ENCODE measurements around the gene NID2.

Gene NID2

GRCh38 chr14:52051871-52052270 lies 17.0 kb downstream of the NID2 start:
- H3K14ac ChIP-seq (ENCODE audit: low read length) = no peak overlapping the region
- no peaks in the 10 kb centered on the region for H3K9me3 ChIP-seq (replicated peaks in 1 of 2; ENCODE audit: control insufficient read depth in 2 of 2, insufficient read depth in 1 of 2, low read depth in 1 of 2, low read length in 2 of 2)
- peaks cover 0 to 21% of the 10 kb centered on the region in 2 donors for H3K36me3 ChIP-seq (replicated peaks in 1 of 2; ENCODE audit: control insufficient read depth in 2 of 2, insufficient read depth in 2 of 2, low read length in 2 of 2)
- no peak overlapping the region for H3K4me2 ChIP-seq (ENCODE audit: insufficient read depth, low read length, poor library complexity, severe bottlenecking)
- no peak overlapping the region for H4K8ac ChIP-seq (ENCODE audit: low read depth, low read length)
- H4K91ac ChIP-seq (ENCODE audit: low read depth, low read length, poor library complexity) = no peak overlapping the region
- no peak for DNase-seq (ENCODE audit: low spot score)
- H3K18ac ChIP-seq (ENCODE audit: low read length) = no peak overlapping the region
- no peak overlapping the region for H3K27ac ChIP-seq (replicated peaks; ENCODE audit: low read length)
- H2BK5ac ChIP-seq (ENCODE audit: low read length) = no peak overlapping the region
- WGBS, 2 donors (ENCODE audit: extremely low coverage in 2 of 2, insufficient read length in 2 of 2, insufficient replicate concordance in 1 of 2) = no CpG with 5 or more reads among the region's 2 CpGs
- H2BK15ac ChIP-seq (ENCODE audit: low read length) = no peak overlapping the region
- H2BK12ac ChIP-seq (ENCODE audit: low read length) = no peak overlapping the region
- no peak overlapping the region for H3K4me3 ChIP-seq (ENCODE audit: low read length in 2 of 2)
- peaks cover 4 to 9% of the 10 kb centered on the region in 2 donors for H3K4me1 ChIP-seq (ENCODE audit: control insufficient read depth in 2 of 2, insufficient read depth in 1 of 2, low read depth in 1 of 2, low read length in 2 of 2)
- H3K4ac ChIP-seq (ENCODE audit: low read length) = no peak overlapping the region
- no peaks in the 10 kb centered on the region for H3K79me1 ChIP-seq (ENCODE audit: low read depth, low read length)
- H3K23ac ChIP-seq (ENCODE audit: low read depth, low read length, poor library complexity) = no peak overlapping the region
- no peak overlapping the region for H3K9ac ChIP-seq (ENCODE audit: low read depth, low read length, poor library complexity)
- H2AFZ ChIP-seq (ENCODE audit: low read length) = no peak overlapping the region
- no peak overlapping the region for H2BK120ac ChIP-seq (ENCODE audit: low read depth, low read length)
- no peak overlapping the region for H2AK5ac ChIP-seq (ENCODE audit: low read depth, low read length)
- no peaks in the 10 kb centered on the region for H3K27me3 ChIP-seq (ENCODE audit: control insufficient read depth in 3 of 3, insufficient read depth in 3 of 3, low read depth in 1 of 3, low read length in 3 of 3)

- H2BK12ac ChIP-seq (ENCODE audit: low read length) = no peak overlapping the region
- H3K4ac ChIP-seq (ENCODE audit: low read length) = no peak overlapping the region
- H2BK5ac ChIP-seq (ENCODE audit: low read length) = no peak overlapping the region
- H3K4me3 ChIP-seq (ENCODE audit: low read length in 2 of 2) = no peak overlapping the region
- no peak for DNase-seq (ENCODE audit: low spot score)
- WGBS, 2 donors (ENCODE audit: extremely low coverage in 2 of 2, insufficient read length in 2 of 2, insufficient replicate concordance in 1 of 2) = no CpG with 5 or more reads among the region's 3 CpGs
- no peak overlapping the region for H3K4me2 ChIP-seq (ENCODE audit: insufficient read depth, low read length, poor library complexity, severe bottlenecking)
- no peak overlapping the region for H4K91ac ChIP-seq (ENCODE audit: low read depth, low read length, poor library complexity)
- no peak overlapping the region for H3K27ac ChIP-seq (replicated peaks; ENCODE audit: low read length)
- H2AFZ ChIP-seq (ENCODE audit: low read length) = no peak overlapping the region
- H3K79me1 ChIP-seq (ENCODE audit: low read depth, low read length) = no peaks in the 10 kb centered on the region
- H4K8ac ChIP-seq (ENCODE audit: low read depth, low read length) = no peak overlapping the region
- H3K18ac ChIP-seq (ENCODE audit: low read length) = no peak overlapping the region
- no peaks in the 10 kb centered on the region for H3K27me3 ChIP-seq (ENCODE audit: control insufficient read depth in 3 of 3, insufficient read depth in 3 of 3, low read depth in 1 of 3, low read length in 3 of 3)
- H3K9ac ChIP-seq (ENCODE audit: low read depth, low read length, poor library complexity) = no peak overlapping the region
- no peak overlapping the region for H2BK15ac ChIP-seq (ENCODE audit: low read length)
- no peak overlapping the region for H2BK120ac ChIP-seq (ENCODE audit: low read depth, low read length)
- peaks cover 0 to 20% of the 10 kb centered on the region in 2 donors for H3K36me3 ChIP-seq (replicated peaks in 1 of 2; ENCODE audit: control insufficient read depth in 2 of 2, insufficient read depth in 2 of 2, low read length in 2 of 2)
- no peak overlapping the region for H3K23ac ChIP-seq (ENCODE audit: low read depth, low read length, poor library complexity)
- H2AK5ac ChIP-seq (ENCODE audit: low read depth, low read length) = no peak overlapping the region
- H3K4me1 ChIP-seq (ENCODE audit: control insufficient read depth in 2 of 2, insufficient read depth in 1 of 2, low read depth in 1 of 2, low read length in 2 of 2) = peaks cover 4 to 9% of the 10 kb centered on the region in 2 donors
- H3K9me3 ChIP-seq (replicated peaks in 1 of 2; ENCODE audit: control insufficient read depth in 2 of 2, insufficient read depth in 1 of 2, low read depth in 1 of 2, low read length in 2 of 2) = no peaks in the 10 kb centered on the region
- no peak overlapping the region for H3K14ac ChIP-seq (ENCODE audit: low read length)
Observed at GRCh38 chr14:52051251-52051650, 17.6 kb downstream of the NID2 start.

GRCh38 chr14:52049721-52050588 lies 18.9 kb downstream of the NID2 start:
- H2AK5ac ChIP-seq (ENCODE audit: low read depth, low read length) = no peak overlapping the region
- H2BK5ac ChIP-seq (ENCODE audit: low read length) = no peak overlapping the region
- no peak overlapping the region for H3K4ac ChIP-seq (ENCODE audit: low read length)
- H3K9ac ChIP-seq (ENCODE audit: low read depth, low read length, poor library complexity) = no peak overlapping the region
- no peaks in the 10 kb centered on the region for H3K79me1 ChIP-seq (ENCODE audit: low read depth, low read length)
- no peak for DNase-seq (ENCODE audit: low spot score)
- H3K23ac ChIP-seq (ENCODE audit: low read depth, low read length, poor library complexity) = no peak overlapping the region
- no peak overlapping the region for H4K91ac ChIP-seq (ENCODE audit: low read depth, low read length, poor library complexity)
- H2BK15ac ChIP-seq (ENCODE audit: low read length) = no peak overlapping the region
- no peak overlapping the region for H3K14ac ChIP-seq (ENCODE audit: low read length)
- no peak overlapping the region for H2BK120ac ChIP-seq (ENCODE audit: low read depth, low read length)
- no peaks in the 10 kb centered on the region for H3K9me3 ChIP-seq (replicated peaks in 1 of 2; ENCODE audit: control insufficient read depth in 2 of 2, insufficient read depth in 1 of 2, low read depth in 1 of 2, low read length in 2 of 2)
- H3K27ac ChIP-seq (replicated peaks; ENCODE audit: low read length) = no peak overlapping the region
- H2AFZ ChIP-seq (ENCODE audit: low read length) = no peak overlapping the region
- no peak overlapping the region for H3K18ac ChIP-seq (ENCODE audit: low read length)
- no peak overlapping the region for H2BK12ac ChIP-seq (ENCODE audit: low read length)
- no peak overlapping the region for H3K4me2 ChIP-seq (ENCODE audit: insufficient read depth, low read length, poor library complexity, severe bottlenecking)
- WGBS, 2 donors (ENCODE audit: extremely low coverage in 2 of 2, insufficient read length in 2 of 2, insufficient replicate concordance in 1 of 2) = no CpG with 5 or more reads among the region's 6 CpGs
- peaks cover 0 to 19% of the 10 kb centered on the region in 2 donors for H3K36me3 ChIP-seq (replicated peaks in 1 of 2; ENCODE audit: control insufficient read depth in 2 of 2, insufficient read depth in 2 of 2, low read length in 2 of 2)
- no peak overlapping the region for H3K4me3 ChIP-seq (ENCODE audit: low read length in 2 of 2)
- peaks cover 4 to 9% of the 10 kb centered on the region in 2 donors for H3K4me1 ChIP-seq (ENCODE audit: control insufficient read depth in 2 of 2, insufficient read depth in 1 of 2, low read depth in 1 of 2, low read length in 2 of 2)
- H4K8ac ChIP-seq (ENCODE audit: low read depth, low read length) = no peak overlapping the region
- H3K27me3 ChIP-seq (ENCODE audit: control insufficient read depth in 3 of 3, insufficient read depth in 3 of 3, low read depth in 1 of 3, low read length in 3 of 3) = no peaks in the 10 kb centered on the region

GRCh38 chr14:52049271-52049670 lies 19.6 kb downstream of the NID2 start:
- Histone ChIP-seq H3K79me1 (ENCODE audit: low read depth, low read length) (no peaks in the 10 kb centered on the region), H3K9me3 (replicated peaks in 1 of 2; ENCODE audit: control insufficient read depth in 2 of 2, insufficient read depth in 1 of 2, low read depth in 1 of 2, low read length in 2 of 2) (no peaks in the 10 kb centered on the region), H2AFZ (ENCODE audit: low read length) (no peak overlapping the region), H2BK12ac (ENCODE audit: low read length) (no peak overlapping the region), H3K4ac (ENCODE audit: low read length) (no peak overlapping the region), H2BK120ac (ENCODE audit: low read depth, low read length) (no peak overlapping the region), H3K9ac (ENCODE audit: low read depth, low read length, poor library complexity) (no peak overlapping the region), H3K27me3 (ENCODE audit: control insufficient read depth in 3 of 3, insufficient read depth in 3 of 3, low read depth in 1 of 3, low read length in 3 of 3) (no peaks in the 10 kb centered on the region), H4K8ac (ENCODE audit: low read depth, low read length) (no peak overlapping the region), H3K4me3 (ENCODE audit: low read length in 2 of 2) (no peak overlapping the region), H3K27ac (replicated peaks; ENCODE audit: low read length) (no peak overlapping the region), H2BK5ac (ENCODE audit: low read length) (no peak overlapping the region), H3K14ac (ENCODE audit: low read length) (no peak overlapping the region), H4K91ac (ENCODE audit: low read depth, low read length, poor library complexity) (no peak overlapping the region), H3K4me1 (ENCODE audit: control insufficient read depth in 2 of 2, insufficient read depth in 1 of 2, low read depth in 1 of 2, low read length in 2 of 2) (peaks cover 4 to 9% of the 10 kb centered on the region in 2 donors), H3K36me3 (replicated peaks in 1 of 2; ENCODE audit: control insufficient read depth in 2 of 2, insufficient read depth in 2 of 2, low read length in 2 of 2) (peaks cover 0 to 19% of the 10 kb centered on the region in 2 donors), H2AK5ac (ENCODE audit: low read depth, low read length) (no peak overlapping the region), H3K23ac (ENCODE audit: low read depth, low read length, poor library complexity) (no peak overlapping the region), H3K18ac (ENCODE audit: low read length) (no peak overlapping the region), H2BK15ac (ENCODE audit: low read length) (no peak overlapping the region), H3K4me2 (ENCODE audit: insufficient read depth, low read length, poor library complexity, severe bottlenecking) (no peak overlapping the region)
- no peak for DNase-seq (ENCODE audit: low spot score)
- no CpG with 5 or more reads among the region's 5 CpGs for WGBS, 2 donors (ENCODE audit: extremely low coverage in 2 of 2, insufficient read length in 2 of 2, insufficient replicate concordance in 1 of 2)

Measured in neuronal stem cell (in vitro differentiated cells).